Measurements from ENCODE around the gene TMEM42. TPM values are rescaled to one million over a fixed set of nuclear protein-coding genes. Genes with fewer than 3 reads are reported as not detected.

TMEM42 gene
- total RNA-seq, 1 experiment from 2014 or later = 12.3 TPM

GRCh38 chr3:44867421-44868111 is 5.9 kb downstream of the TMEM42 start:
- no peaks in the 10 kb centered on the region for H3K9me3 Mint-ChIP-seq (ENCODE audit: low read depth, unreplicated experiment)

GRCh38 chr3:44870375-44871061 is 8.8 kb downstream of the TMEM42 start:
- no peaks in the 10 kb centered on the region for H3K27me3 Mint-ChIP-seq (ENCODE audit: unreplicated experiment)
- H3K9me3 Mint-ChIP-seq (ENCODE audit: low read depth, unreplicated experiment) = no peaks in the 10 kb centered on the region
- peaks cover 8% of the 10 kb centered on the region for H3K4me1 Mint-ChIP-seq (ENCODE audit: low read depth, unreplicated experiment)
- no peak overlapping the region for H3K27ac Mint-ChIP-seq (ENCODE audit: unreplicated experiment)
- DNase-seq = no peak
- CTCF ChIA-PET = no interaction called here
- intact Hi-C loops (cut with micrococcal nuclease; ENCODE audit: unreplicated experiment) = no loop called here
- no TSS peak for BruUV-seq (replicated peaks)
- H3K4me3 Mint-ChIP-seq (ENCODE audit: low read depth, unreplicated experiment) = no peak overlapping the region
- no peaks in the 10 kb centered on the region for H3K36me3 Mint-ChIP-seq (ENCODE audit: insufficient read depth, unreplicated experiment)
- TF ChIP-seq CTCF (IDR thresholded peaks at IDR 0.05; ENCODE audit: unreplicated experiment) = no peak

More at GRCh38 chr3:44867421-44868111, 5.9 kb downstream of the TMEM42 start:
- Mint-ChIP-seq H3K4me1 (ENCODE audit: low read depth, unreplicated experiment) (peaks cover 8% of the 10 kb centered on the region), H3K4me3 (ENCODE audit: low read depth, unreplicated experiment) (no peak overlapping the region), H3K36me3 (ENCODE audit: insufficient read depth, unreplicated experiment) (peaks cover under 1% of the 10 kb centered on the region), H3K27me3 (ENCODE audit: unreplicated experiment) (no peaks in the 10 kb centered on the region), H3K27ac (ENCODE audit: unreplicated experiment) (no peak overlapping the region)
- no peak for TF ChIP-seq CTCF (IDR thresholded peaks at IDR 0.05; ENCODE audit: unreplicated experiment)
- CTCF ChIA-PET = interaction anchor here (0.6 kb wide), 1 partner anchor 87 kb away, joined by 3 read pairs; no protein-coding TSS in a partner anchor
- no peak for DNase-seq
- intact Hi-C loops (cut with micrococcal nuclease; ENCODE audit: unreplicated experiment) = no loop called here
- no TSS peak for BruUV-seq (replicated peaks)

GRCh38 chr3:44874308-44874707 is 12.6 kb downstream of the TMEM42 start, which contains the start of gene TGM4:
Gene TGM4, plus strand, starts transcription at chr3:44874608. Its CDS starts 71 bp downstream, at chr3:44874679.
- CTCF ChIA-PET = no interaction called here
- Mint-ChIP-seq H3K27me3 (ENCODE audit: unreplicated experiment) (no peaks in the 10 kb centered on the region), H3K4me3 (ENCODE audit: low read depth, unreplicated experiment) (no peak within 1 kb of the TSS), H3K9me3 (ENCODE audit: low read depth, unreplicated experiment) (no peaks in the 10 kb centered on the region), H3K27ac (ENCODE audit: unreplicated experiment) (no peak within 1 kb of the TSS), H3K36me3 (ENCODE audit: insufficient read depth, unreplicated experiment) (no peaks in the 10 kb centered on the region), H3K4me1 (ENCODE audit: low read depth, unreplicated experiment) (no peaks in the 10 kb centered on the region)
- intact Hi-C loops (cut with micrococcal nuclease; ENCODE audit: unreplicated experiment) = no loop called here
- BruUV-seq (replicated peaks) = no TSS peak
- TF ChIP-seq CTCF (IDR thresholded peaks at IDR 0.05; ENCODE audit: unreplicated experiment) = no peak
- no peak for DNase-seq

- H3K4me1 Mint-ChIP-seq (ENCODE audit: low read depth, unreplicated experiment) = no peaks in the 10 kb centered on the region
- H3K27ac Mint-ChIP-seq (ENCODE audit: unreplicated experiment) = no peak overlapping the region
- no peaks in the 10 kb centered on the region for H3K36me3 Mint-ChIP-seq (ENCODE audit: insufficient read depth, unreplicated experiment)
- no peak for DNase-seq
- BruUV-seq (replicated peaks) = no TSS peak
- H3K27me3 Mint-ChIP-seq (ENCODE audit: unreplicated experiment) = no peaks in the 10 kb centered on the region
- H3K9me3 Mint-ChIP-seq (ENCODE audit: low read depth, unreplicated experiment) = no peaks in the 10 kb centered on the region
- H3K4me3 Mint-ChIP-seq (ENCODE audit: low read depth, unreplicated experiment) = no peak overlapping the region
- intact Hi-C loops (cut with micrococcal nuclease; ENCODE audit: unreplicated experiment) = no loop called here
- CTCF ChIA-PET = no interaction called here
- TF ChIP-seq CTCF (IDR thresholded peaks at IDR 0.05; ENCODE audit: unreplicated experiment) = no peak
These were observed 13.9 kb downstream of the TMEM42 start for GRCh38 chr3:44875596-44875995.
